ENCODE data around the gene MORC3. TPM values are rescaled to one million over a fixed set of nuclear protein-coding genes. Genes with fewer than 3 reads are reported as not detected.
"Not testable (repeated sequence)": the region's sequence is repeated elsewhere in the genome, so short reads cannot be mapped to it uniquely, and the experiment has no call there.

MORC3 gene
- total RNA-seq, 2 experiments from 2014 or later, result 26.7 to 28.6 TPM

DNA sequence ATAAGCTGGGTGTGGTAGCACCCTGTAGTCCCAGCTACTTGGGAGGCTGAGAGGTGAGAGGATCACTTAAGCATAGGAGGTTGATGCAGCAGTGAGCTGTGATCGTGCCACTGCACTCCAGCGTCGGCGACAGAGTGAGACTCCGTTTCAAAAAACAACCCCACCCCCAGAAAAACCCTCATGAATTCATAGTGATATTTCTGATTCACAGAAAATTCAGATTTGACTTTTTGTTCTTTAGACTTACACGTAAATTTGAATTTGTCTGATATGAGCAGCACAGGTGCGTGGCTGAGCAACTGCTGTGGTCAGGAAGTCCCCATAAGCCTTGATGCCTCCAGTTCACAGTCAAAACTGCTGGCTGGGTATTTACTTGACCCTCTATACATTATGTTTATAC lies 10.0 kb upstream of the MORC3 start:
- Mint-ChIP-seq H3K4me1 (ENCODE audit: low read depth) (peaks cover 7% of the 10 kb centered on the region), H3K36me3 (ENCODE audit: low read depth) (peaks cover 2% of the 10 kb centered on the region), H3K9me3 (peaks cover 9% of the 10 kb centered on the region), H3K27ac (peak overlapping the region; percentile 82), H3K27me3 (ENCODE audit: low read depth) (no peaks in the 10 kb centered on the region), H3K4me3 (peak overlapping the region; percentile 27)
- DNase-seq, result peak; percentile 87
- intact Hi-C loops (cut with micrococcal nuclease), result loop anchor here (1.0 kb wide), 3 partner anchors 10 to 21 kb away; partner anchors contain the start of gene MORC3
- CTCF ChIA-PET, result interaction anchor here (0.6 to 1.4 kb wide), 4 partner anchors 10 to 194 kb away, joined by 3 to 6 read pairs (median 4); partner anchors contain the start of gene MORC3

- CTCF ChIA-PET; H3K27me3 Mint-ChIP-seq (ENCODE audit: low read depth); H3K9me3 Mint-ChIP-seq; H3K27ac Mint-ChIP-seq; DNase-seq; H3K4me1 Mint-ChIP-seq (ENCODE audit: low read depth); intact Hi-C loops (cut with micrococcal nuclease); H3K36me3 Mint-ChIP-seq (ENCODE audit: low read depth); H3K4me3 Mint-ChIP-seq: not testable (repeated sequence)
Observed at GRCh38 chr21:36313446-36313845, 6.6 kb upstream of the MORC3 start.

DNA sequence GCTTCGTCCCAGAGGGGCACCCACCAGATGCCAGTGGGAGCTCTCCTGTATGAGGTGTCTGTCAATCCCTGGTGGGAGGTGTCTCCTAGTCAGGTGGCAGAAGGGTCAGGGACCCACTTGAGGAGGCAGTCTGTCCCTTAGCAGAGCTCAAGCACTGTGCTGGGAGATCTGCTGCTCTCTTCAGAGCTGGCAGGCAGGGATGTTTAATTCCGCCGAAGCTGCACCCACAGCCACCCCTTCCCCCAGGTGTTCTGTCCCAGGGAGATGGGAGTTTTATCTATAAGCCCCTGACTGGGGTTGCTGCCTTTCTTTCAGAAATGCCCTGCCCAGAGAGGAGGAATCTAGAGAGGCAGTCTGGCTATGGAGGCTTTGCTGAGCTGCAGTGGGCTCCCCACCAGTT lies 4.0 kb upstream of the MORC3 start:
- not testable (repeated sequence) for H3K36me3 Mint-ChIP-seq (ENCODE audit: low read depth); DNase-seq

DNA sequence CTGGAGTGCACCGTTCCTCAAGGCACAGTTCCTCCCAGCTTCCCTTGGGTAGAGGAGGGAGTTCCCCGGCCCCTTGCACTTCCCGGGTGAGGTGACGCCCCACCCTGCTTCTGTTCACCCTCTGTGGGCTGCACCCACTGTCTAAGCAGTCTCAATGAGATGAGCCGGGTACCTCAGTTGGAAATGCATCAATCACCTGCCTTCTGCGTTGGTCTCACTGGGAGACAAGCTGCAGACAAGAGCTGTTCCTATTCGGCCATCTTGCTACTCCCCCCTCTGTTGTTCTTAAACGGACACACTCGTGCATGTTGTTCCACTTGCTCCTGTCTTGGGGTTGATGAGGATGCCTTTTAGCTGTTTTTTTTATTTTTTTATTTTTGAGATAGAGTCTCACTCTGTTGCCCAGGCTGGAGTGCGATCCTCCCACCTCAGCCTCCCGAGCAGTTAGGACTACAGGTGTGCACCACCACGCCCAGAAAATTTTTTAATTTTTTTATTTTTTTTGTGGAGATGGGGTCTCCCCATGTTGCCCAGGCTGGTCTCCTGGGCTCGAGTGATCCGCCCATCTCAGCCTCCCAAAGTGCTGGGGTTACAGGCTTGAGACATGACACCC lies 3.0 kb upstream of the MORC3 start:
- Mint-ChIP-seq H3K27ac (no peak overlapping the region), H3K27me3 (ENCODE audit: low read depth) (no peaks in the 10 kb centered on the region), H3K9me3 (peaks cover 4% of the 10 kb centered on the region), H3K4me3 (no peak overlapping the region), H3K4me1 (ENCODE audit: low read depth) (peaks cover 11% of the 10 kb centered on the region), H3K36me3 (ENCODE audit: low read depth) (no peaks in the 10 kb centered on the region)
- no peak for DNase-seq
- CTCF ChIA-PET, result interaction anchor here (0.6 to 0.9 kb wide), 2 partner anchors 24 to 58 kb away, joined by 3 read pairs; no protein-coding TSS in a partner anchor
- intact Hi-C loops (cut with micrococcal nuclease), result no loop called here

More for the DNA sequence above, 4.0 kb upstream of the MORC3 start:
- CTCF ChIA-PET, result interaction anchor here (0.9 kb wide), 1 partner anchor 57 kb away, joined by 3 read pairs; no protein-coding TSS in a partner anchor
- H3K4me1 Mint-ChIP-seq (ENCODE audit: low read depth); H3K4me3 Mint-ChIP-seq; H3K9me3 Mint-ChIP-seq; intact Hi-C loops (cut with micrococcal nuclease); H3K27ac Mint-ChIP-seq; H3K27me3 Mint-ChIP-seq (ENCODE audit: low read depth): not testable (repeated sequence)

DNA sequence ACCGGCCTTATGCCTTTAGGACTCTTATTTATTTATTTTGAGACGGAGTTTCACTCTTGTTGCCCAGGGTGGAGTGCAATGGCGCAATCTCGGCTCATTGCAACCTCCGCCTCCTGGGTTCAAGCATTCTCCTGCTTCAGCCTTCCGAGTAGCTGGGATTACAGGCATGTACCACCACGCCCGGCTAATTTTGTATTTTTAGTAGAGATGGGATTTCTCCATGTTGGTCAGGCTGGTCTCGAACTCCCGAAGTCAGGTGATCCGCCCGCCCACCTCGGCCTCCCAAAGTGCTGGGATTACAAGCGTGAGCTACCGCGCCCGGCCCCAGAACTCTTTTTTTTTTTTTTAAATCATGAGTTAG lies 611 bp upstream of the MORC3 start:
- Mint-ChIP-seq H3K36me3 (ENCODE audit: low read depth) (peaks cover 16% of the 10 kb centered on the region), H3K27ac (peak overlapping the region; percentile 95), H3K4me3 (peak overlapping the region; percentile 85), H3K4me1 (ENCODE audit: low read depth) (peaks cover 32% of the 10 kb centered on the region)
- DNase-seq; intact Hi-C loops (cut with micrococcal nuclease); H3K9me3 Mint-ChIP-seq; H3K27me3 Mint-ChIP-seq (ENCODE audit: low read depth): not testable (repeated sequence)
- CTCF ChIA-PET, result interaction anchor here (0.9 to 2.5 kb wide), 5 partner anchors 11 to 166 kb away, joined by 3 to 13 read pairs (median 4); no protein-coding TSS in a partner anchor

- Mint-ChIP-seq H3K4me1 (ENCODE audit: low read depth) (peaks cover 42% of the 10 kb centered on the region), H3K9me3 (no peaks in the 10 kb centered on the region), H3K27me3 (ENCODE audit: low read depth) (no peaks in the 10 kb centered on the region), H3K36me3 (ENCODE audit: low read depth) (peaks cover 23% of the 10 kb centered on the region), H3K4me3 (peak overlapping the region; percentile 94), H3K27ac (peak overlapping the region; percentile 96)
- intact Hi-C loops (cut with micrococcal nuclease), result loop anchor here (1.0 to 10.0 kb wide), 7 partner anchors 10 to 644 kb away; partner anchors contain the start of genes CHAF1B, DOP1B and HLCS
- DNase-seq, result peak; percentile 64
- CTCF ChIA-PET, result interaction anchor here (0.7 to 2.5 kb wide), 11 partner anchors 10 to 167 kb away, joined by 3 to 13 read pairs (median 4); no protein-coding TSS in a partner anchor
Observed at GRCh38 chr21:36320421-36321324, 676 bp downstream of the MORC3 start.

DNA sequence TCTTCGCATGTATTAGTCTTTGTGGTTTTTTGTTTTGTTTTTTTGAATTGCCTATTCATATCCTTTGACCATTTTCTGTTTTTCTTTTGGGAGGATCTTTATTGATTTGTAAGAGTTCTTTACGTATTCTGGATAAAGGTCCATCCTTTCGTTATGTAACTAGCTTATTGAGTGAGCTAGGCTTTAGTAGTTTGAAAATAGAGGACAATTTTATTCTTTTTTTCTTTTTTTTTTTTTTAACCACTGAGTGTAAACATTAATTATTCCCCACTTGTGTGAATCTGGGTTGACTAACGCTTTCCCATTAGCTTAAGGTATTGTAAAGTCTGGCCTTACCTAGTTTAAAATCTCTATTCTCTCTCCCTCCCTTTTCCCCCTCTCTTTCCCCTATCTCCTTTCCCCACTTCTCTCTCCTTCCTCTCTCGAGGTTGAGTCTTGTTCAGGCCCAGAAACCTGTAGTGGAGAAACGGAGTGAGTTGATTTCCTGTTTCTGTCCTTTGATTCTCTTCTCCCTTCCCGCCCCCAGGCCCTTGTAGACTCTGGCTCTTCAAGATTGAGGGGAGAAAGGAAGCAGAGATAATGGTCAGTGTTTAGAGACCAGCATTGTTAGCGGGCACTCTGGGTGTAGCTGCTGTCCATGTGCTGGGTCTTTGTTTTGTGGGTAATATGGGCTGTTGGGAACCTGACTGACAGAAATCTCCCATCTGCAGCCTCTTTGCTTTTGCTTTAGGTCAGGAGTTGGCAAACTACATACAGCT lies 1.5 kb downstream of the MORC3 start:
- intact Hi-C loops (cut with micrococcal nuclease), result loop anchor here (5.0 to 10.0 kb wide), 2 partner anchors 89 to 643 kb away; partner anchors contain the start of gene HLCS
- Mint-ChIP-seq H3K36me3 (ENCODE audit: low read depth) (peaks cover 23% of the 10 kb centered on the region), H3K9me3 (no peaks in the 10 kb centered on the region), H3K4me3 (peak overlapping the region; percentile 94), H3K4me1 (ENCODE audit: low read depth) (peaks cover 43% of the 10 kb centered on the region), H3K27me3 (ENCODE audit: low read depth) (no peaks in the 10 kb centered on the region), H3K27ac (peak overlapping the region; percentile 96)
- CTCF ChIA-PET, result interaction anchor here (0.6 to 2.5 kb wide), 5 partner anchors 9 to 148 kb away, joined by 3 to 13 read pairs (median 4); no protein-coding TSS in a partner anchor
- peak; percentile 31 for DNase-seq

GRCh38 chr21:36322083-36322424 lies 2.1 kb downstream of the MORC3 start:
- intact Hi-C loops (cut with micrococcal nuclease), result loop anchor here (5.0 to 10.0 kb wide), 2 partner anchors 90 to 643 kb away; partner anchors contain the start of gene HLCS
- H3K9me3 Mint-ChIP-seq, result no peaks in the 10 kb centered on the region
- H3K4me1 Mint-ChIP-seq (ENCODE audit: low read depth), result peaks cover 44% of the 10 kb centered on the region
- no peak for DNase-seq
- H3K36me3 Mint-ChIP-seq (ENCODE audit: low read depth), result peaks cover 23% of the 10 kb centered on the region
- no peaks in the 10 kb centered on the region for H3K27me3 Mint-ChIP-seq (ENCODE audit: low read depth)
- CTCF ChIA-PET, result interaction anchor here (0.6 to 2.2 kb wide), 4 partner anchors 8 to 169 kb away, joined by 3 to 5 read pairs (median 4); no protein-coding TSS in a partner anchor
- peak overlapping the region; percentile 96 for H3K27ac Mint-ChIP-seq
- H3K4me3 Mint-ChIP-seq, result peak overlapping the region; percentile 94

DNA sequence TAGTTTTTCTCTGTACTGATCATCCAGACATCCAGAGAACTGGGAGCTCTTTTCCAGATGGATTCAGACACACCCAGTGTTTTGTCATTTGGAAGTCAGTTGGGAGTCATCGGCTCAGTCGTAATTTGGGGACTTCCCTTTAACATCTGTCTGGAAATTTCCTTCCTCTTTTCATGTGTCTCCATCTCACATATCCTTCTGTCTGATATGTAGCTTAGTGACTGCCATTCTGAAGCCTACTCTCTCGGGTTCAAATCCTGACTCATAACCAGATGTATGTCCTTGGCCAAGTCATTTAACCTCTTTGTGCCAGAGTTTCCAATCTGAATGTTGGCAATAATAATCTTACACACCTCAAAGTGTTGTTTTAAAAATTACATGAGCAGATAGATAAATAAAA lies 3.0 kb downstream of the MORC3 start:
- no peak for DNase-seq
- Mint-ChIP-seq H3K9me3 (no peaks in the 10 kb centered on the region), H3K36me3 (ENCODE audit: low read depth) (peaks cover 23% of the 10 kb centered on the region), H3K4me3 (peak overlapping the region; percentile 26), H3K27me3 (ENCODE audit: low read depth) (no peaks in the 10 kb centered on the region), H3K4me1 (ENCODE audit: low read depth) (peaks cover 47% of the 10 kb centered on the region), H3K27ac (peak overlapping the region; percentile 90)
- intact Hi-C loops (cut with micrococcal nuclease), result loop anchor here (5.0 to 10.0 kb wide), 2 partner anchors 91 to 642 kb away; partner anchors contain the start of gene HLCS
- CTCF ChIA-PET, result interaction anchor here (0.9 to 2.2 kb wide), 6 partner anchors 8 to 173 kb away, joined by 3 to 5 read pairs (median 4); no protein-coding TSS in a partner anchor

GRCh38 chr21:36325373-36326010 lies 5.5 kb downstream of the MORC3 start:
- no peak overlapping the region for H3K27ac Mint-ChIP-seq
- no peaks in the 10 kb centered on the region for H3K27me3 Mint-ChIP-seq (ENCODE audit: low read depth)
- no peak overlapping the region for H3K4me3 Mint-ChIP-seq
- no peaks in the 10 kb centered on the region for H3K9me3 Mint-ChIP-seq
- CTCF ChIA-PET, result no interaction called here
- peaks cover 26% of the 10 kb centered on the region for H3K36me3 Mint-ChIP-seq (ENCODE audit: low read depth)
- peaks cover 63% of the 10 kb centered on the region for H3K4me1 Mint-ChIP-seq (ENCODE audit: low read depth)
- intact Hi-C loops (cut with micrococcal nuclease), result loop anchor here (10.0 kb wide), 1 partner anchor 639 kb away; the partner anchor contains the start of gene HLCS
- no peak for DNase-seq

DNA sequence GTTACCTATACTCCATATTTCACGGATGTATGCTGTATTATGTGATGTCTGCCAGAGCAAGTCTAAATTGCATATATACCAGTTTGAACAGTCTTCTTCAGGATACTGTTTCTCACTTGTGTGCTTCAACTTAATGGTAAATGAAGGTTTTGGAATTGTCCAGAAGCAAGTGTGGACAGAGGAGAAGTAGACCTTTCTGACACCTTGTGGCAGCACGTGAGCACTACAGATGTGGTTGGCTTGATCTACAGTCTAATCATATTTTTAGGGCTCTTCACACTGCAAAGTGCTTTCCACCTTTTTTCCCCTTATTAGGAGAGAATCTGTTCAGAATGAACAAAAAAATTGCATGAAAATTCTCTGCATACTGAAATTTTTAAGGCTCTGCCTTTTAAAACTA lies 10.9 kb downstream of the MORC3 start:
- Mint-ChIP-seq H3K36me3 (ENCODE audit: low read depth) (peaks cover 16% of the 10 kb centered on the region), H3K27me3 (ENCODE audit: low read depth) (no peaks in the 10 kb centered on the region), H3K9me3 (no peaks in the 10 kb centered on the region), H3K4me3 (no peak overlapping the region), H3K4me1 (ENCODE audit: low read depth) (peaks cover 54% of the 10 kb centered on the region), H3K27ac (peak overlapping the region; percentile 77)
- CTCF ChIA-PET, result interaction anchor here (0.6 to 4.0 kb wide), 15 partner anchors 9 to 193 kb away, joined by 3 to 25 read pairs (median 4); partner anchors contain the start of gene MORC3
- intact Hi-C loops (cut with micrococcal nuclease), result loop anchor here (1.0 to 2.0 kb wide), 4 partner anchors 97 to 190 kb away; no protein-coding TSS in a partner anchor
- DNase-seq, result peak; percentile 71

Data from activated naive CD4-positive, alpha-beta T cell treated with anti-CD3 and anti-CD28 coated beads for 36 hours (primary cell).